GM21367 (cell line): ENCODE data around the gene GALNTL6.

Experiments
- ATAC-seq: cut with Tn5 transposase; IDR thresholded peaks from one replicate; pipeline ENCODE4 v1.9.1; 2021; ENCODE audit not compliant: unreplicated experiment

GALNTL6 gene

DNA sequence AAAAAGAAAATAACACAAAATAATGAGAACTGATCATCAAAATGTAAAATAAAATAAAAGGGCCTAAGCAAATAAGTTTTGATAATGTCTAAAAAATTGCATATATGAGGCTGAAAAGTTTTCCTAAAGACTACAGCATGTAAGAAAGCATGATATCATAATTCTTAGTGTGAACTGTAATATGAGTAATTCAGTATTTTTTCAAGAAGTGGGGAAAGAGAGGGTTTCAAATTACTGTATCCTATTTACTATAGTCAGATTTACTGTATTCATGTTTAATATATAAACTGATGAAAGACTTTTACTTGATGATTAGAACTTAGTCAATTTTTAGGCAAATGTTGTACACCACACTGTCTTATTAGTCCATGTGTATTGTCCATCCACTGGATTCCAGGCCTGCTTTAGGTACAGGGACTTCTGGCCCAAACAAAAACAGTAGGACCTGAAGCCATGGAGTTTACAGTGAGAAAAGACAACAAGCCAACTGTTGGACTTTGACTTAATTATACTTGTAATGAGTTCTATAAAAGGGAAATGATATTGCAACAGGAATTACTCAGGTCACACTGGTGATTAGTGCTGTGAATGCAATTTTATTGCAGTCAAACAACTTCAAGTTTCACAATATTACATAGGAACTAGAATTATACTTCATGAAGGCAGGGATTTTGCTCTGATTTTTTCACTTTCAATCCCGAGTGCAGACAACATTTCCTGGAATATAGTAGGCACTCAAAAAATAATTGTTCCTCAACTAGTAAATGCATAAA, 837.7 kb downstream of the GALNTL6 start:
- no peak for ATAC-seq

DNA sequence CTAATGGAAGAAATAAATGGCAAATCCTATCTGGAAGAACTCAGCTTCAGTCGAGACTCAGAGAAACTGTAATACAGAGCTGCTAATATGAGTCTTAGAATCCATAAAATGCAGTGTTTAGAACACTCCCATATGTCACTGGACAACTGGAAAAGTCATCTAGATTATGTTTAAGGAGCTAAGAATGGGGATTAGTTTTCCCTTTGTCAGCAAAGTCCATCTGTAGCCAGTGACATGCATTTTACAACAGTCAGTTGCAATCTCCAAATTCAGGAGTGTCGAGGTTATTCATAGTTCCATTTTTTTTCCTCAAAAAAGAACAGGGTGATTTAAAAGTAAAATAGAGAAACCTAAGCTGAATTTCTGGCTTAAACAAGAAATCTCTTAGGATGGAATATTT, 838.8 kb downstream of the GALNTL6 start:
- ATAC-seq: no peak

GRCh38 chr4:172652369-172652768, 839.2 kb downstream of the GALNTL6 start:
- ATAC-seq: no peak

GRCh38 chr4:172653676-172654075, 840.5 kb downstream of the GALNTL6 start:
- no peak for ATAC-seq

DNA sequence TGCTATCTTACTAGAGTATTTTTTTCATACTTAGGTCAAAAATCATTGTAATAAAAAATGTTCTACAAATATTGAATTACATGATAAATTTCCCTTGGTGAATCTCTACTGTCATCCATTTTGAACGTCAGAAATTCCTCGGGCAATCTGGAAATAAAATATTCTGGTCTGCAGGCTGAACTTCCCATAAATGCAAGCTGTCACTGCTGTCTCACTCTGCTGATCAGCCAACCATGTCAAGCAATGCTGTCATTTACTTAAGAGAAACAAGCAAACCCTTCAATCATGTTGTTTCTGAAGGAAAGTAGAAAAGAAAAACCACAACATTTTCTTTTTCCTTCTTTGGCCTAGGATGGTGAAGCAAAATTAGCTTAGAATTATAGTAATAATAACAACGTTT, 841.3 kb downstream of the GALNTL6 start:
- no peak for ATAC-seq

GRCh38 chr4:172656055-172656454, 842.9 kb downstream of the GALNTL6 start:
- ATAC-seq: no peak

GRCh38 chr4:172657081-172657480, 843.9 kb downstream of the GALNTL6 start:
- ATAC-seq: no peak

DNA sequence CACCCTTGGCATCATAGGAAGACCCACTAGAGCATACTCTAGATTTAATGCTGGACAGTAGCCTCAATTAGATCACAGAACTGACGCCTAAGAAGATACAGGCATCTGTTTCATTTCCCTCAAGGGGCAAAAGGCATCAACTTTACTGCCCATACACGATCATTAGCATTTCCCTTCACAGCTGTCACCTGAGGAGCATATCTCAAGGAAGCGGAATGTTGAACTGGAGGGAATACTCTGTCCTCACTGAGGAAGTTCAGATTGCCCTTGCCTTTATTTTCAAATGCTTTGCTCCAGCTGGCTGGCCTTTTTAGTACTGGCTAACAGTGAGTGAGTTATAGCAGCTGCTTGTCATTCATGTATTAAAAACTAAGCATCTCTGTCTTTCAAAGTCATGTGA, 847.0 kb downstream of the GALNTL6 start:
- ATAC-seq: no peak

DNA sequence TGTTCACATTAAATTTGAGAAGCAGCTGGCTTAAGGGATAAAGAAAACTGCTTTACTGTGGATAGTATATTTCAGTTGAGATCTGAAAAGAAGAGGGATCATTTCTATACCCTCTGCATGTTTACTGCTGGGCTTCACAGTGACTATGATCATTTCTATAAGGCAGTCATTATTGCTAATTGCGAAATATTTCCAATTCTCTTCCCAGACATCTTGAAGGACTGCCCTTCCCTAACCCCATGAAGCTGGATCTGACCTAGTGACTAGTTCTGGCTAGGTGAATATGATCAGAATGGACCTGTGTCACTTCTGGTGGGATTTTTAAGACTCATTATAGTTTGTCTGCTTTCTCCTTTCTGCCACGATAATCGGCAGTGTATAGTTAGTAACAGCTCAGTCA, 848.9 kb downstream of the GALNTL6 start:
- no peak for ATAC-seq

DNA sequence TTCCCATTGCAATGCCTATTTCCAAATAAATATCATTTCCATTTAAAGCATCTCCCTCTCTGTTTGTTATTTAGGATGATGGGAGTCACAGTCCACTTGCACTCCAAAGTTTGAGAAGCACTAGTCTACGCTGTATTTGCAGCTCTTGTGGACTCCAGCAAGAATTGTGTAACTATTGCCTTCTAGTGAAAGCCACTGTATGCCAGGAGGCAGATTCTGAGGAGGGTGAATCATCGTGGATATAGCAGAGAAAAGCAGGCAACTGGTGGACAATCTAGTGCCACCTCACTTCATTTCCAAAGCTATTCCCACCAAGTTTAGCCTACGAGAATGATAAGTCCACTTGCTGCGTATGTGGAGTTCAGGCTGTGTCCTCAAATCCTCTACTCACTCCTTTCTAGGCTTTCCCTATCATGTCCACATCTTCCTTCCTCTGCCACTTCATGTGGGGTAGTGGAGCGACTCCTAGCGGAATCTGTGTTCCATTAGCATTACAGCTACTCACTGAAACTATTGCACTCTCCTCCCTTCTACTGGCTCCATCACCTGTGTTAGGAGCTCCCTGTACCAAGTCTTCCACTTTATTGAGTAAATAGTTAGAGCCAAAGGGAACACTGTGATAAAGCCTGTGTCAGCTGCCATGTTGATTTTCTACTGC, 853.6 kb downstream of the GALNTL6 start:
- ATAC-seq: no peak

DNA sequence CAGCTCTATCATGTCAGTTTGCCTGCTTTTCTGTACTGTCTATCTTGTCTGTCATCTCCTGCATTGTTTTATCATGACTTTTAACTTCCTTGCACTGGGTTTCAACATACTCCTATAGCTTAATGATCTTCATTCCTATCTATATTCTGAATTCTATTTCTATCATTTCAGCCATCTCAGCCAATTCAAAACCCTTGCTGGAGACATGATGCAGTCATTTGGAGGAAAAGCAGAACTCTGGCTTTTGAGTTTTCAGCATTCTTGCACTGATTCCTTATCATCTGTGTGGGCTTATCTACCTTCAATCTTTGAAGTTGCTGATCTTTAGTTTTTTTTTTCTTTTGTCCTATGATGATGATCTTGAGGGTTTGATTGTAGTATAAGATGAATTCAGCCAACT, 861.6 kb downstream of the GALNTL6 start:
- no peak for ATAC-seq

GRCh38 chr4:172675232-172675631, 862.0 kb downstream of the GALNTL6 start:
- ATAC-seq: no peak

GRCh38 chr4:172680691-172681090, 867.5 kb downstream of the GALNTL6 start:
- no peak for ATAC-seq

GRCh38 chr4:172683021-172683420, 869.8 kb downstream of the GALNTL6 start:
- no peak for ATAC-seq

GRCh38 chr4:172686021-172686420, 872.8 kb downstream of the GALNTL6 start:
- no peak for ATAC-seq

DNA sequence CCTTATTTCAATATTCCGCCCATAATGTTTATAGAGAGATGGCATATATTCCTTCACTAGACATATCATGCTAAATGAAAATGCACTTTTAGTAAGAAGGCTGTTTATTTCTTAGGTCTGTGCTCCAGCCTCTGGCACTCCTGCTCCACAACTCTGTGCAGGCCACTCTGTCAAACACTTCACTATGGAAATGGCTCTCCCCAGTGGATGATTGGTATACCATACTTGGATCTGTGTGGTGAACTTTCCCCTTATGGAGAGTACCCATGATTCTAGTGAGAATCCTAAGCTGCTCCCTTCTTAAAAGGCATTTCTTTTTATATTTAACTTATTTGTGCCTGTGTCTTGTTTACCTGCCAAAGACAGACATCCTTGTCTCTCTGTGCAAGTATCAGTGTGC, 875.3 kb downstream of the GALNTL6 start:
- ATAC-seq: no peak

GRCh38 chr4:172691552-172691951, 878.3 kb downstream of the GALNTL6 start:
- ATAC-seq: no peak

DNA sequence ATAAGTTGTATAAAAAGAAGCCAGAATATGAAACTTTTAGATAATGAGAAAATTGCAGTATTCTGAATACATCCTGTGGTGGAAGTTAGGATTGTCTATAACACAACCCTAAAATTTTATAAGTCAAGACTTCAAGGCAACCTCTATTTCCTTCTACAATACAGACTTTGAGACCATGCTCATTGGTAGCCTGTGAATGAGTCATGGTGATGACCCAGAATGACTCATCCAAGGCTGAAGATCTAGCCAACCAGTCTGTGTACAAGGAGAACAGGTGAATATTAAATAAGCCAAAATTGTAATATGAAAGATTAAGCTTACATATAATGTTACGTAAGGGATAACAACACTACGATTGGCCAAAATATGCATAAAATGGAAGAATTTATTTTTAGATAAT, 879.5 kb downstream of the GALNTL6 start:
- ATAC-seq: no peak

GRCh38 chr4:172698256-172698655, 885.1 kb downstream of the GALNTL6 start:
- ATAC-seq: no peak

DNA sequence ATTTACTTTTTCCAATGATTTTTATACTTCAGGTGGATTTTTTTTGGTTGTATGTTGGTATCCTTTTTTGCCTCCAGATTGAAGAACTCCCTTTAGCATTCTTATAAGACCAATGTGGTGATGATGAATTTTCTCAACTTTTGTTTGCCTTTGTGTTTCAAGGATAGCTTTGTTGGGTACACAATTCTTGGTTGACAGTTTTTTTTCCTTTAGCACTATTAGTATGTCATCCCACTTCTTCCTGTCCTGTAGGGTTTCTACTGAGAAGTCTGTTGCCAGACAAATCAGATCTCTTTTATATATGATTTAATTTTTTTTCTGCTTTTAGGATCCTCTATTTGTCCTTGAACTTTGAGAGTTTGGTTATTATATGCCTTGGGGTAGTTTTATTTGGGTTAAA, 892.4 kb downstream of the GALNTL6 start:
- no peak for ATAC-seq

DNA sequence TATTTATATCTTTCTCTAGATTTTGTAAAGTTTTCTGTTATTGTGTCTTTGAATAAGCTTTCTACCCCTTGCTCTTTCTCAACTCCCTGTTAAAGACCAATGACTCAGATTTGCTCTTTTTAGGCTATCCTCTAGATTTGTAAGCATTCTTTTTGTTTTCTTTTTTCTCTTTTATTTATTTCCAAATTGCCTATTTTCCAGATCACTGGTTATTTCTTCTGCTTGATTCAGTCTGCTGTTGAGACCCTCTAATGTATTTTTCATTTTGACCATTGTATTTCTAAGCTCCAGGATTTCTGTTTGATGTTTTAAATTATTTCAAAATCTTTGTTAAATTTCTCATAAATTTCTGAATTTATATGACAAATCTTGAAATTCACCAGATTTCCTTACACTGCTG, 892.8 kb downstream of the GALNTL6 start:
- ATAC-seq: no peak

DNA sequence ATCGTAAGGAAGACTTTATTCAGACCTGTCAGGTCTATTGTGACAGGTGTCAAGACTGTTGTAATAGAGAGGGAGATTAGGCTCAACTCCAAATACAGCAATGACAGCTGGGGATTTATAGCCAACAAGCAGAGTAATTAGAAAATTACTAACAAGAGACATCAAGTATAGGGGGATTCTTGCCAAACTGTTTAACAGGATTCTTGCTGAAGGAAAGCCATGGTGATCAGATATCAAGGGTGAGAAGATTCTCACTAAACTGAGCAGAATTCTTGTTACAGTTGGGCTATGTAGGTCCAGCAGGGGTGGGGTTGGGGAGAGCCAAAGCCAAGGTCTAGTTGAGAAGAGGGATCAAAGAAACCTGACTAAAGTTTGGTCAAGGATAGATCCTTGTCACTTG, 894.4 kb downstream of the GALNTL6 start:
- no peak for ATAC-seq

DNA sequence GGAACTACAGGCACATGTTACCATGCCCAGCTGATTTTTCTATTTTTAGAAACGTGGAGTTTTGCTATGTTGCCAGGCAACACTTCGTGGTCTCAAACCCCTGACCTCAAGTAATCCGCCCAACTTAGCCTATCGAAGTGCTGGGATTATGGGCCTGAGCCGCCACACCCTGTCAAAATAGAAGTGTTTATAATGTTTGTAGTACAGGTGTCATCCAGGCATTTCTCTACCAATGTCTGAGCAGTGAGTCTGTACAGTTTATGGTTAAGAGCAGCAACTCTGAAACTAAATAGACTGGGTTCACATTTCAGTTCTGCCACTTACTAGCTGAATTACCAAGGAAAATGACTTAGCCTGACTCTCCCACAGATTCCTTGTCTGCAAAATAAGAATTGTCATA, 895.0 kb downstream of the GALNTL6 start:
- no peak for ATAC-seq
